AG04449 (cell line): Measurements from ENCODE around the gene ZG16B.

Experiments used
- CTCF ChIA-PET: fragments of 350-600 bp; formaldehyde crosslinking; extraction: SDS; loops from one replicate; lab custom pipeline; 2021; ENCODE audit warnings: antibody characterized with exemption; lab: Yijun Ruan, JAX
- POLR2A ChIA-PET: fragments of 400-600, 350-600 bp; formaldehyde crosslinking; extraction: SDS; loops from one replicate; lab custom pipeline; 2020; ENCODE audit warnings: antibody characterized with exemption, inconsistent platforms; lab: Yijun Ruan, JAX
- DNase-seq: peaks from one replicate; pipeline ENCODE4 v3.0.0-alpha.2; 2010; ENCODE audit warnings: low read depth, low spot score
- H3K4me3 ChIP-seq: 2 replicates; pipeline ENCODE4 v1.5.1; 2011; ENCODE audit warnings: low read depth, mild to moderate bottlenecking, control low read depth, low read length
- CTCF ChIP-seq: IDR thresholded peaks from one replicate; pipeline ENCODE4 v1.5.1; 2011; ENCODE audit warnings: mild to moderate bottlenecking, moderate library complexity, low read length, control low read depth, inconsistent platforms; ENCODE audit not compliant: insufficient read depth; ENCODE audit errors: missing control alignments

Gene ZG16B

GRCh38 chr16:2866431-2866830 lies 36.3 kb downstream of the ZG16B start:
- POLR2A ChIA-PET = no interaction called here
- TF ChIP-seq CTCF = no peak
- CTCF ChIA-PET = interaction anchor here (1.4 to 22.9 kb wide), 4 partner anchors 23 to 55 kb away, joined by 5 to 396 read pairs (median 86); no protein-coding TSS in a partner anchor
- DNase-seq = no peak
- no peak overlapping the region for H3K4me3 ChIP-seq

GRCh38 chr16:2867661-2867986 lies 37.5 kb downstream of the ZG16B start:
- no peak for DNase-seq
- H3K4me3 ChIP-seq = peak overlapping the region; percentile 70
- no peak for TF ChIP-seq CTCF
- CTCF ChIA-PET = interaction anchor here (0.9 to 22.9 kb wide), 27 partner anchors 9 to 147 kb away, joined by 3 to 396 read pairs (median 8); partner anchors contain the start of genes FLYWCH2, PRSS27, PRSS41 and SRRM2
- POLR2A ChIA-PET = interaction anchor here (0.9 to 1.6 kb wide), 5 partner anchors 15 to 114 kb away, joined by 6 to 12 read pairs (median 7); partner anchors contain the start of genes ELOB, FLYWCH2 and SRRM2

- DNase-seq = peak; percentile 51
- TF ChIP-seq CTCF = peak; percentile 98
- POLR2A ChIA-PET = interaction anchor here (0.9 to 1.6 kb wide), 6 partner anchors 14 to 115 kb away, joined by 5 to 12 read pairs (median 6); partner anchors contain the start of genes ELOB, FLYWCH2 and SRRM2
- CTCF ChIA-PET = interaction anchor here (0.7 to 22.9 kb wide), 33 partner anchors 9 to 148 kb away, joined by 3 to 396 read pairs (median 6); partner anchors contain the start of genes FLYWCH2, PRSS27, PRSS41 and SRRM2
- H3K4me3 ChIP-seq = peak overlapping the region; percentile 70
Observed at GRCh38 chr16:2867987-2868789, 38.1 kb downstream of the ZG16B start.

GRCh38 chr16:2871926-2872325 lies 41.8 kb downstream of the ZG16B start:
- CTCF ChIA-PET = interaction anchor here (0.9 to 22.9 kb wide), 7 partner anchors 11 to 119 kb away, joined by 3 to 396 read pairs (median 9); partner anchors contain the start of genes FLYWCH2 and SRRM2
- DNase-seq = no peak
- POLR2A ChIA-PET = no interaction called here
- no peak overlapping the region for H3K4me3 ChIP-seq
- no peak for TF ChIP-seq CTCF

- TF ChIP-seq CTCF = no peak
- ChIA-PET POLR2A (interaction anchor here (0.6 kb wide), 1 partner anchor 51 kb away, joined by 3 read pairs; no protein-coding TSS in a partner anchor), CTCF (interaction anchor here (0.6 to 22.9 kb wide), 8 partner anchors 10 to 817 kb away, joined by 3 to 396 read pairs (median 4); no protein-coding TSS in a partner anchor)
- DNase-seq = no peak
- H3K4me3 ChIP-seq = no peak overlapping the region
Observed at GRCh38 chr16:2874032-2874911, 44.2 kb downstream of the ZG16B start.
